GM18873 (cell line): Measurements from ENCODE around the gene GBP5.
"Not testable (repeated sequence)": the region's sequence is repeated elsewhere in the genome, so short reads cannot be mapped to it uniquely, and the experiment has no call there.

ENCODE experiments used
- ATAC-seq: cut with Tn5 transposase; IDR thresholded peaks from one replicate; pipeline ENCODE4 v1.9.1; 2021; ENCODE audit warnings: mild to moderate bottlenecking, moderate library complexity, moderate number of reproducible peaks; ENCODE audit not compliant: unreplicated experiment, low FRiP score

Gene GBP5

GRCh38 chr1:89272269-89273041, at the start of gene GBP5:
GBP5 (minus strand) TSS chr1:89272860; CDS start chr1:89269555, 3,305 bp downstream.
- ATAC-seq: not testable (repeated sequence)

GRCh38 chr1:89322402-89322801, 49.7 kb upstream of the GBP5 start:
- no peak for ATAC-seq

- no peak for ATAC-seq
Measured at GRCh38 chr1:89312572-89312971, 39.9 kb upstream of the GBP5 start.

- ATAC-seq: no peak
Measured at GRCh38 chr1:89311757-89312156, 39.1 kb upstream of the GBP5 start.

- ATAC-seq: peak; percentile 14
Measured at GRCh38 chr1:89310976-89311375, 38.3 kb upstream of the GBP5 start.

- ATAC-seq: peak; percentile 85
Measured at GRCh38 chr1:89310505-89310904, 37.8 kb upstream of the GBP5 start.

GRCh38 chr1:89309828-89310227, 37.2 kb upstream of the GBP5 start:
- ATAC-seq: no peak

- no peak for ATAC-seq
Measured at GRCh38 chr1:89306273-89306672, 33.6 kb upstream of the GBP5 start.

GRCh38 chr1:89305493-89305892, 32.8 kb upstream of the GBP5 start:
- ATAC-seq: no peak

- ATAC-seq: no peak
Measured at GRCh38 chr1:89304572-89305230, 32.0 kb upstream of the GBP5 start.

GRCh38 chr1:89302697-89303332, 30.2 kb upstream of the GBP5 start:
- no peak for ATAC-seq

GRCh38 chr1:89299739-89300463, 27.2 kb upstream of the GBP5 start:
- ATAC-seq: peak; percentile 95

- ATAC-seq: no peak
Measured at GRCh38 chr1:89298461-89298860, 25.8 kb upstream of the GBP5 start.

- no peak for ATAC-seq
Measured at GRCh38 chr1:89295187-89295586, 22.5 kb upstream of the GBP5 start.

GRCh38 chr1:89291276-89291675, 18.6 kb upstream of the GBP5 start:
- no peak for ATAC-seq

- no peak for ATAC-seq
Measured at GRCh38 chr1:89288051-89288340, 15.3 kb upstream of the GBP5 start.

- ATAC-seq: no peak
Measured at GRCh38 chr1:89287181-89288050, 14.8 kb upstream of the GBP5 start.

GRCh38 chr1:89286549-89287180, 14.0 kb upstream of the GBP5 start:
- peak; percentile 93 for ATAC-seq

GRCh38 chr1:89285745-89286380, 13.2 kb upstream of the GBP5 start:
- no peak for ATAC-seq
